Measurements from ENCODE around the gene UBE2G1.

Gene UBE2G1

GRCh38 chr17:4326608-4327007 lies 39.9 kb downstream of the UBE2G1 start:
- DNase-seq (ENCODE audit: extremely low read depth, low read depth) = no peak
- TF ChIP-seq CTCF (IDR thresholded peaks at IDR 0.05; ENCODE audit: low read depth, low read length, missing control alignments) = no peak
- no peak overlapping the region for H3K4me3 ChIP-seq (replicated peaks; ENCODE audit: low read depth, low read length)

- no peak for TF ChIP-seq CTCF (IDR thresholded peaks at IDR 0.05; ENCODE audit: low read depth, low read length, missing control alignments)
- DNase-seq (ENCODE audit: extremely low read depth, low read depth) = no peak
- no peak overlapping the region for H3K4me3 ChIP-seq (replicated peaks; ENCODE audit: low read depth, low read length)
Observed at GRCh38 chr17:4326112-4326511, 40.4 kb downstream of the UBE2G1 start.

DNA sequence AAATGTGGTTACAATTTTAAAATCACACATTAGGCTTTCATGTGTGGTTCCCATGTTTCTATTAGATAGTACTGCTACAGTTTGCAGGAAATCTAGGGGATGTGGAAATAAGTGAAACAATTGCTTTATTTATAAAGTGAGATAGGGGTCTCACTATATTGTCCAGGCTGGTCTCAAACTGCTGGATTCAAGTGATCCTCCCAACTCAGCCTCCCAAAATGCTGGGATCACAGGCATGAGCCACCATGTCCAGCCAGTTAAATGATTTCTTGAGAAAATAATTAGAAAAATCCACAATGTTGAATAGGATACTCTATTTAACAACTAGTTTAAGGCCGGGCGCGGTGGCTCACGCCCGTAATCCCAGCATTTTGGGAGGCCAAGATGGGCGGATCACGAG lies 42.0 kb downstream of the UBE2G1 start:
- no peak for DNase-seq (ENCODE audit: extremely low read depth, low read depth)
- no peak for TF ChIP-seq CTCF (IDR thresholded peaks at IDR 0.05; ENCODE audit: low read depth, low read length, missing control alignments)
- H3K4me3 ChIP-seq (replicated peaks; ENCODE audit: low read depth, low read length) = no peak overlapping the region

- no peak for TF ChIP-seq CTCF (IDR thresholded peaks at IDR 0.05; ENCODE audit: low read depth, low read length, missing control alignments)
- DNase-seq (ENCODE audit: extremely low read depth, low read depth) = no peak
- H3K4me3 ChIP-seq (replicated peaks; ENCODE audit: low read depth, low read length) = no peak overlapping the region
Observed at GRCh38 chr17:4319221-4319620, 47.3 kb downstream of the UBE2G1 start.

- TF ChIP-seq CTCF (IDR thresholded peaks at IDR 0.05; ENCODE audit: low read depth, low read length, missing control alignments) = no peak
- H3K4me3 ChIP-seq (replicated peaks; ENCODE audit: low read depth, low read length) = no peak overlapping the region
- DNase-seq (ENCODE audit: extremely low read depth, low read depth) = no peak
Observed at GRCh38 chr17:4318596-4318995, 47.9 kb downstream of the UBE2G1 start.

DNA sequence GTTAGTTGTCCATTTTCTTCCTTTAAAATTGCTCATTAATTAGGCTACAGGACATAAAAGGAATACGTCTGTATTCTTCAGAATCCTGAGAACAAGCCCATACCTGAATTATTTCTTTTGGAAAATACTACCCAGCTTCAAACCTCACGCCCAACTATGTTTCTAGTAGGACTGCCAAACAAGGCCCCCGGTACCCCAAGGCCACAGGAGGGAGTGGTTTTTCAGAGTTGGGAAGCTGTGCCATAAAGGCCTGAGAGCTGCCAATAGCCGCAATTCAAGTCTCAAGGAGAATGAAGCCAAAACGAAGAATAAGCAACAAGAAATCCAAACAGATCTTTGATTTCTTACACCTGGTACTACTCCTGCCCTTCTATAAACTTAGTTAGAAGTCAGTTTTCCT lies 48.3 kb downstream of the UBE2G1 start:
- H3K4me3 ChIP-seq (replicated peaks; ENCODE audit: low read depth, low read length) = no peak overlapping the region
- TF ChIP-seq CTCF (IDR thresholded peaks at IDR 0.05; ENCODE audit: low read depth, low read length, missing control alignments) = no peak
- no peak for DNase-seq (ENCODE audit: extremely low read depth, low read depth)

DNA sequence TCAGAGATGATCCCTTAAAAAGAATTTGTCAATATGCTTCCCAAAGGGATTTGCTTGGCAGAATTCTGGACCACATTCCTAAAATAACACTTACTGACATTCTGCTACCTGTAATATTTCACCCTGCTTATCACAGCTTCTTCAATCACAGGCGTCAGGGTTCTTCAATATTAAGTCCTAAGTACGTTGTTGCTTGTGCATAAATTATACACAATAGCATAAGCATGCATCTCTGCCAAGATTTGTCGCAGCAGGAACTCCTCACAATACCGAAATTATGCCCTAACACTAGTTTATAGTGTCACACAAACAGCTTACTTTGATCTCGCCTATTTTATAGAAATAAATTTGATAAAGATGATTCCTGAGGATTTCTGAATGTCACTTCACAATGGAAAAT lies 48.9 kb downstream of the UBE2G1 start:
- H3K4me3 ChIP-seq (replicated peaks; ENCODE audit: low read depth, low read length) = no peak overlapping the region
- DNase-seq (ENCODE audit: extremely low read depth, low read depth) = no peak
- no peak for TF ChIP-seq CTCF (IDR thresholded peaks at IDR 0.05; ENCODE audit: low read depth, low read length, missing control alignments)

All from HFF-Myc (cell line).